H9 (cell line): Measurements from ENCODE around the gene AGGF1. TPM values are rescaled to one million over a fixed set of nuclear protein-coding genes. Genes with fewer than 3 reads are reported as not detected.

Experiments
- DNase-seq: peaks from one replicate; pipeline ENCODE4 v3.0.0-alpha.2; 2017
- H2AFZ ChIP-seq: one replicate; pipeline ENCODE4 v1.6.1; 2013; ENCODE audit warnings: mild to moderate bottlenecking, low read length, control low read depth, moderate library complexity
- H2AK5ac ChIP-seq: 2 replicates; pipeline ENCODE4 v1.6.1; 2013; ENCODE audit warnings: low read length, control low read depth, mixed read lengths; ENCODE audit not compliant: insufficient read length
- H2BK120ac ChIP-seq: one replicate; pipeline ENCODE4 v1.6.1; 2013; ENCODE audit warnings: low read depth, mild to moderate bottlenecking, low read length, control low read depth, inconsistent platforms; ENCODE audit not compliant: poor library complexity, severe bottlenecking
- H2BK12ac ChIP-seq: 2 replicates; pipeline ENCODE4 v1.6.1; 2013; ENCODE audit warnings: low read length, control low read depth, mixed read lengths, low read depth; ENCODE audit not compliant: insufficient read length
- H2BK15ac ChIP-seq: 2 replicates; pipeline ENCODE4 v1.6.1; 2013; ENCODE audit warnings: low read depth, low read length, control low read depth
- H2BK20ac ChIP-seq: one replicate; pipeline ENCODE4 v1.6.1; 2013; ENCODE audit warnings: low read depth, mild to moderate bottlenecking, low read length, control low read depth, inconsistent platforms; ENCODE audit not compliant: poor library complexity, severe bottlenecking
- H2BK5ac ChIP-seq: 2 replicates; pipeline ENCODE4 v1.6.1; 2013; ENCODE audit warnings: low read length, control low read depth, mixed read lengths; ENCODE audit not compliant: insufficient read length
- H3K14ac ChIP-seq: 2 replicates; pipeline ENCODE4 v1.6.1; 2013; ENCODE audit warnings: low read length, control low read depth; ENCODE audit not compliant: insufficient read depth
- H3K18ac ChIP-seq: 2 replicates; pipeline ENCODE4 v1.6.1; 2013; ENCODE audit warnings: low read depth, mild to moderate bottlenecking, mixed read lengths, low read length, control low read depth; ENCODE audit not compliant: insufficient read length
- H3K23ac ChIP-seq: 2 replicates; pipeline ENCODE4 v1.6.1; 2013; ENCODE audit warnings: low read length, control low read depth, mixed read lengths, low read depth; ENCODE audit not compliant: insufficient read length
- H3K23me2 ChIP-seq: 2 replicates; pipeline ENCODE4 v1.6.1; 2013; ENCODE audit warnings: low read depth, mild to moderate bottlenecking, mixed read lengths, low read length, control low read depth; ENCODE audit not compliant: insufficient read length, poor library complexity, severe bottlenecking
- H3K27ac ChIP-seq: 2 replicates; pipeline ENCODE4 v1.5.1; 2013; ENCODE audit warnings: low read length, control low read depth, mixed read lengths, low read depth; ENCODE audit not compliant: insufficient read length
- H3K27me3 ChIP-seq: 2 replicates; pipeline ENCODE4 v1.6.1; 2013; ENCODE audit warnings: low read length, control low read depth, inconsistent platforms; ENCODE audit not compliant: insufficient read depth
- H3K4ac ChIP-seq: 2 replicates; pipeline ENCODE4 v1.6.1; 2013; ENCODE audit warnings: low read depth, mild to moderate bottlenecking, control low read depth, inconsistent platforms, low read length, moderate library complexity
- H3K4me1 ChIP-seq: 2 replicates; pipeline ENCODE4 v1.6.1; 2013; ENCODE audit warnings: low read length, control low read depth, inconsistent platforms; ENCODE audit not compliant: insufficient read depth
- H3K4me2 ChIP-seq: 2 replicates; pipeline ENCODE4 v1.6.1; 2013; ENCODE audit warnings: low read length, control low read depth, mixed read lengths; ENCODE audit not compliant: insufficient read length, insufficient read depth
- H3K56ac ChIP-seq: 2 replicates; pipeline ENCODE4 v1.6.1; 2013; ENCODE audit warnings: low read depth, mild to moderate bottlenecking, mixed read lengths, low read length, control low read depth; ENCODE audit not compliant: insufficient read length
- H3K79me1 ChIP-seq: 2 replicates; pipeline ENCODE4 v1.6.1; 2013; ENCODE audit warnings: low read depth, mild to moderate bottlenecking, moderate library complexity, low read length, control low read depth, inconsistent platforms; ENCODE audit not compliant: insufficient read depth, poor library complexity, severe bottlenecking
- H3K79me2 ChIP-seq: 2 replicates; pipeline ENCODE4 v1.6.1; 2013; ENCODE audit warnings: low read length, control low read depth, inconsistent platforms; ENCODE audit not compliant: insufficient read depth
- H3K9ac ChIP-seq: 2 replicates; pipeline ENCODE4 v1.6.1; 2013; ENCODE audit warnings: low read length, control low read depth, mixed read lengths; ENCODE audit not compliant: insufficient read length; ENCODE audit errors: extremely low read depth
- H3K9me3 ChIP-seq: one replicate; pipeline ENCODE4 v1.6.1; 2013; ENCODE audit warnings: low read depth, low read length, inconsistent platforms; ENCODE audit not compliant: control insufficient read depth
- H3T11ph ChIP-seq: one replicate; pipeline ENCODE4 v1.6.1; 2013; ENCODE audit warnings: mild to moderate bottlenecking, low read length, control low read depth, inconsistent platforms
- H4K20me1 ChIP-seq: one replicate; pipeline ENCODE4 v1.6.1; 2013; ENCODE audit not compliant: control insufficient read depth, insufficient read length, insufficient read depth
- H4K5ac ChIP-seq: 2 replicates; pipeline ENCODE4 v1.6.1; 2013; ENCODE audit warnings: low read depth, mild to moderate bottlenecking, mixed read lengths, low read length, control low read depth; ENCODE audit not compliant: insufficient read length
- H4K8ac ChIP-seq: replicated peaks from 2 replicates; pipeline ENCODE4 v1.6.1; 2013; ENCODE audit warnings: low read length, control low read depth, mixed read lengths, low read depth; ENCODE audit not compliant: insufficient read length
- H4K91ac ChIP-seq: 2 replicates; pipeline ENCODE4 v1.6.1; 2013; ENCODE audit warnings: low read depth, mild to moderate bottlenecking, moderate library complexity, mixed read lengths, low read length, control low read depth; ENCODE audit not compliant: insufficient read length
- H3K27ac Mint-ChIP-seq, 3 experiments: 2 replicates in 2 of 3; 3 replicates in 1 of 3; pipeline ENCODE4 v1.8.0; 2020 to 2021; ENCODE audit warnings: mixed read lengths in 3 of 3, mild to moderate bottlenecking in 1 of 3, moderate library complexity in 1 of 3
- H3K27me3 Mint-ChIP-seq: 2 replicates; pipeline ENCODE4 v1.8.0; 2021; ENCODE audit warnings: low read depth, mild to moderate bottlenecking, moderate library complexity, mixed read lengths
- H3K36me3 Mint-ChIP-seq, 3 experiments: 2 replicates in 2 of 3; 3 replicates in 1 of 3; pipeline ENCODE4 v1.8.0; 2020 to 2021; ENCODE audit warnings: low read depth in 3 of 3, mixed read lengths in 3 of 3; ENCODE audit not compliant: insufficient read depth in 1 of 3
- H3K4me1 Mint-ChIP-seq, 2 experiments: 2 replicates each; pipeline ENCODE4 v1.8.0; 2020; ENCODE audit warnings: mixed read lengths in 2 of 2
- H3K4me3 Mint-ChIP-seq, 2 experiments: 2 replicates in 1 of 2; 3 replicates in 1 of 2; pipeline ENCODE4 v1.8.0; 2020 to 2021; ENCODE audit warnings: mild to moderate bottlenecking in 2 of 2, mixed read lengths in 2 of 2, moderate library complexity in 1 of 2
- H3K9me3 Mint-ChIP-seq, 2 experiments: 2 replicates in 1 of 2; 3 replicates in 1 of 2; pipeline ENCODE4 v1.8.0; 2020; ENCODE audit warnings: mild to moderate bottlenecking in 2 of 2, mixed read lengths in 2 of 2, moderate library complexity in 1 of 2
- WGBS: extraction: QIAGEN DNeasy Blood & Tissue Kit; methylation state at CpG from one replicate; pipeline ENCODE4 v1.1.7; 2013; ENCODE audit warnings: missing lambda C conversion rate, low lambda C conversion rate, mixed read lengths; ENCODE audit not compliant: insufficient read length; ENCODE audit errors: extremely low coverage; 5-methylcytosine and 5-hydroxymethylcytosine counted together
- total RNA-seq: library from RNA; stranded (reverse); gene quantifications from 2 replicates; pipeline ENCODE4 v1.2.1, GENCODE V29; 2021
- TF ChIP-seq, protein P1 (sequence below): fragments of 200-600 bp; sonication (generic); conservative IDR thresholded peaks from 3 replicates; pipeline ENCODE4 v1.8.0; 2021; ENCODE audit warnings: antibody characterized with exemption, mild to moderate bottlenecking

AGGF1 gene
- total RNA-seq, 1 experiment from 2014 or later, result 13.6 TPM

DNA sequence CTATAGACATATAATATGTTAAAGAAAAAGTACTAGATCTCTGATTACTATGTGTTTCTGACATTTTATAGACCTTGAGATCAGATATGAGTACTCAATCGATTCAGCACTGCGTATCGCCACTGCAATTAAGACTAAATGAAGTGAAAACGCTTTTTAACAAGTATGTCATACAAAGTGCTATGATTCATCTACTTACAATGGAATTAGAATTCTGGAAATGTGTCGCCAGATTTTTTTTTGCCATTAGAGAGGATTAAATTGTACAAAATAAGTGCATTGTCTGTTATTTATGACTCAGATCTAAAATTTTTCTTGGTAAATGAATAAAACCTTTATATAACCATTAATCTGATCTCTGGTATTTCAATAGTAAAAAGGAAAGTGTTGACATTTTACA, 20.0 kb upstream of the AGGF1 start:
- Histone ChIP-seq H3K4me1 (no peaks in the 10 kb centered on the region), H3K79me2 (no peaks in the 10 kb centered on the region), H4K5ac (no peak overlapping the region), H3K56ac (no peak overlapping the region), H3K4me2 (no peak overlapping the region), H4K8ac (no peak overlapping the region), H2BK20ac (no peak overlapping the region), H3K18ac (no peak overlapping the region), H3K27me3 (no peaks in the 10 kb centered on the region), H2AK5ac (no peak overlapping the region), H2BK5ac (no peak overlapping the region), H3K79me1 (no peaks in the 10 kb centered on the region), H2BK12ac (no peak overlapping the region), H3K9me3 (no peaks in the 10 kb centered on the region), H3K9ac (no peak overlapping the region), H2AFZ (no peak overlapping the region), H2BK120ac (no peak overlapping the region), H3K23me2 (no peaks in the 10 kb centered on the region), H4K20me1 (no peaks in the 10 kb centered on the region), H4K91ac (no peak overlapping the region), H3K4ac (no peak overlapping the region), H3T11ph (no peak overlapping the region), H3K27ac (no peak overlapping the region), H3K23ac (no peak overlapping the region), H2BK15ac (no peak overlapping the region), H3K14ac (no peak overlapping the region)
- no peak overlapping the region for H3K4me3 Mint-ChIP-seq
- H3K9me3 Mint-ChIP-seq, result peaks cover 0 to 6% of the 10 kb centered on the region in 2 experiments; a peak in 1 of 5 replicates
- TF ChIP-seq, protein P1, sequence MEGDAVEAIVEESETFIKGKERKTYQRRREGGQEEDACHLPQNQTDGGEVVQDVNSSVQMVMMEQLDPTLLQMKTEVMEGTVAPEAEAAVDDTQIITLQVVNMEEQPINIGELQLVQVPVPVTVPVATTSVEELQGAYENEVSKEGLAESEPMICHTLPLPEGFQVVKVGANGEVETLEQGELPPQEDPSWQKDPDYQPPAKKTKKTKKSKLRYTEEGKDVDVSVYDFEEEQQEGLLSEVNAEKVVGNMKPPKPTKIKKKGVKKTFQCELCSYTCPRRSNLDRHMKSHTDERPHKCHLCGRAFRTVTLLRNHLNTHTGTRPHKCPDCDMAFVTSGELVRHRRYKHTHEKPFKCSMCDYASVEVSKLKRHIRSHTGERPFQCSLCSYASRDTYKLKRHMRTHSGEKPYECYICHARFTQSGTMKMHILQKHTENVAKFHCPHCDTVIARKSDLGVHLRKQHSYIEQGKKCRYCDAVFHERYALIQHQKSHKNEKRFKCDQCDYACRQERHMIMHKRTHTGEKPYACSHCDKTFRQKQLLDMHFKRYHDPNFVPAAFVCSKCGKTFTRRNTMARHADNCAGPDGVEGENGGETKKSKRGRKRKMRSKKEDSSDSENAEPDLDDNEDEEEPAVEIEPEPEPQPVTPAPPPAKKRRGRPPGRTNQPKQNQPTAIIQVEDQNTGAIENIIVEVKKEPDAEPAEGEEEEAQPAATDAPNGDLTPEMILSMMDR, result no peak
- WGBS, result no CpG with 5 or more reads among the region's 5 CpGs
- DNase-seq, result no peak
- no peaks in the 10 kb centered on the region for H3K36me3 Mint-ChIP-seq
- H3K4me1 Mint-ChIP-seq, result peaks cover 3 to 4% of the 10 kb centered on the region in 2 experiments
- H3K27ac Mint-ChIP-seq, result no peak overlapping the region
- peaks cover 3% of the 10 kb centered on the region; the same call in 1 of the 2 replicates for H3K27me3 Mint-ChIP-seq
